GM12873 (cell line): ENCODE results near the gene RAB31.

Experiments used
- TF ChIP-seq, protein P1 (sequence below): IDR thresholded peaks from 2 replicates; pipeline ENCODE4 v1.5.1; 2012; ENCODE audit warnings: low read depth, mild to moderate bottlenecking, moderate library complexity, low read length, control low read depth; ENCODE audit not compliant: insufficient read depth; ENCODE audit errors: missing control alignments

Gene RAB31

DNA sequence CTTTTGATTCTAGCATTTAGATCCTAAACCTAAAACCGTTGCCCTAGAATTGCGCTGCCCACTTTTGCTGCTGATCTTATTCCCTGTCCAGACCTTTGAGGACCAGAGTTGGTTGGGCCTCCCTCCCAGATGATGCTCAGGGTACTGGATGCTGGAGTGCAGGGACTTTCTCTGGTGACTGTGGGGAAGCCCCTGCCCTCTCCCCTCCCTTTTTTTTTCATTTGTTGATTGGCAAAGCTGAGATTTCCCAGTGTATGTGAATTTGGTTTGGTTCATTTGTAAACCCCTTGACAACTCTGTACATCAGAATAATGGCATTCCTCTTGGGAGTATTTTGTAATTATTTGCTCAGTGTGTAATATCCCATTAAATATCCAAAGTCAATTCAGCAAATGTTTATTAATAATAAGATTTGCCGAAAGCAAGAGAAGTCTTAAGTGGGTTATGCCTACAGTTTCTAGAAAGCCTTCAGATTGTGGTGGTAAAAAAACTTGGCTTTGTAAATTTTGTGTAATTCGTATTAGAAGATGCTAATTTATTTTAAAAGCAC is 28.3 kb downstream of the RAB31 start:
- TF ChIP-seq, protein P1, sequence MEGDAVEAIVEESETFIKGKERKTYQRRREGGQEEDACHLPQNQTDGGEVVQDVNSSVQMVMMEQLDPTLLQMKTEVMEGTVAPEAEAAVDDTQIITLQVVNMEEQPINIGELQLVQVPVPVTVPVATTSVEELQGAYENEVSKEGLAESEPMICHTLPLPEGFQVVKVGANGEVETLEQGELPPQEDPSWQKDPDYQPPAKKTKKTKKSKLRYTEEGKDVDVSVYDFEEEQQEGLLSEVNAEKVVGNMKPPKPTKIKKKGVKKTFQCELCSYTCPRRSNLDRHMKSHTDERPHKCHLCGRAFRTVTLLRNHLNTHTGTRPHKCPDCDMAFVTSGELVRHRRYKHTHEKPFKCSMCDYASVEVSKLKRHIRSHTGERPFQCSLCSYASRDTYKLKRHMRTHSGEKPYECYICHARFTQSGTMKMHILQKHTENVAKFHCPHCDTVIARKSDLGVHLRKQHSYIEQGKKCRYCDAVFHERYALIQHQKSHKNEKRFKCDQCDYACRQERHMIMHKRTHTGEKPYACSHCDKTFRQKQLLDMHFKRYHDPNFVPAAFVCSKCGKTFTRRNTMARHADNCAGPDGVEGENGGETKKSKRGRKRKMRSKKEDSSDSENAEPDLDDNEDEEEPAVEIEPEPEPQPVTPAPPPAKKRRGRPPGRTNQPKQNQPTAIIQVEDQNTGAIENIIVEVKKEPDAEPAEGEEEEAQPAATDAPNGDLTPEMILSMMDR: no peak

DNA sequence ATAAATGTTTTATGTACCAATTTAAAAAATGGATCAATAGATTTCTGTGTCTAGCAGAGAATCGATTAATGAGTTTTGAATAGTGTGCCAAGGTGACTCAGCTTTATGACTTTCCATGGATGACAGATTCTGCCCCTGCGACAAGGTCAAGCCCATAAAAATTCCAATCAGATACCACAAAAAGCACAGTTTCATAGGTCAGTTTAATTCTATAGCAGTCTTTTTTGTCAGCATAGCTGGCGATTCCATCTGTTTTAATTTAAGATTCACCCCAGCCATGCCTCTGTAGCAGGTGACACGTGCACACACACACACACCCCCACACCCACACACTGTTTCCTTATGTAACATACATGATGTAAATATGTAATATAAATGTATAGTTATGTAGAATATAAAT is 28.9 kb downstream of the RAB31 start:
- TF ChIP-seq, protein P1: no peak

DNA sequence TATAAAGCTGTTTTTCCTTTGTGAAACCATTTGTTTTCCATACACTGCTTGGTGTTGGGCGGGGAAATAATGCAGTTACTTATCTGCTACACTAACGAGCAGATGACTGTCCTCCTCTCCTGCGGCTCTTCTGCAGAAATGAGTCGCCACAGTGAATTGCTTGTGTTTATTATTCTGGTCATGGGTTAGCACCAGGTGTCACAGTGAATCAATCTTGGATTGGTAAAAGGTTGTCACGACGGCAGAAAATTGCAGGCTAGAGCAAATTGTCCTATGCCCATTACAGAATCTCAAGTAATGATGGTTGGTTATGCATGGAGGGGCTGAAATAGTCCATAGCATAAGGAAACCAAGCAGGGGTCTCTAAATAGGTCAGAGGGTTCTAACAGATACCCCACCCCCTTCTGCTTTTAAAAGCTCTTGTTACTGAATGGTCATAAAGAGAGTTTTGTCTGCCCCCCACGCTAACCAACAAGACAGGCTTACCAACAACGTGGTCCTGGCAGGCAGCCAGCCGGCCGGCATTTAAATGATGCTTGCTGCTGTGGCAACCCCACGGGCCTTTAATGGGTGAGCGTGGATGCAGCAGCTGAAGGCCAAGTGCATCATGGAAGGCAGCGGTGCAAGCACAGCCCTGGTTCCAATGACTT is 29.5 kb downstream of the RAB31 start:
- TF ChIP-seq, protein P1: no peak

DNA sequence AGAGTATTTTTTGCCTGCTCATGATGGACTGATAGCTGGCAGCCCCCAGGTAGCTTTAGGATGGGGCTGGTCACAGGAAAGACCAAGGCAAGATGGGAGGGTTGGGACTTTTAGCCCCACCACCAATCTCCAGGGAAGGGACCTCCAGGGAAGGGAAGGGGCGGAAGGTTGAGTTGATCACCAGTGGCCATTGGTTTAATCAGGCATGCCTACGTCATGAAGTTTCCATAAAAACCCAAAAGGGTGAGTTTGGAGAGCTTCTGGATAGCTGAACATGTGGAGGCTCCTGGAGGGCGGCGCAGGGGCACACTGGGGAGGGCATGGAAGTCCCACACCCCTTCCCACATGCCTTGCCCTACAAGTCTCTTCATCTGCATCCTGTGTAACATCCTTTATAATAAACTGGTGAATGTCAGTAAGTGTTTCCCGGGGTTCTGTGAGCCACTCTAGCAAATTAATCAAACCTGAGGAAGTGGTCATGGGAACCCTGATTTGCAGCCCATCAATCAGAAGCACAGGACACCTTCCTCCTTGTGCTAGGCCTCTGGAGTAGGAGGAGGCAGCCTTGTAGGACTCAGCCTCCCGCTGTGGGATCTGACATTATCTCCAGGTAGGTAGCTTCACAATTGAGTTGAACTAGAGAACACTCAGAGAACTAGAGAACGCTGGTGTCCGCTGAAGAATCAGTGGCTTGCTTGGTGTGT is 30.3 kb downstream of the RAB31 start:
- TF ChIP-seq, protein P1: no peak

DNA sequence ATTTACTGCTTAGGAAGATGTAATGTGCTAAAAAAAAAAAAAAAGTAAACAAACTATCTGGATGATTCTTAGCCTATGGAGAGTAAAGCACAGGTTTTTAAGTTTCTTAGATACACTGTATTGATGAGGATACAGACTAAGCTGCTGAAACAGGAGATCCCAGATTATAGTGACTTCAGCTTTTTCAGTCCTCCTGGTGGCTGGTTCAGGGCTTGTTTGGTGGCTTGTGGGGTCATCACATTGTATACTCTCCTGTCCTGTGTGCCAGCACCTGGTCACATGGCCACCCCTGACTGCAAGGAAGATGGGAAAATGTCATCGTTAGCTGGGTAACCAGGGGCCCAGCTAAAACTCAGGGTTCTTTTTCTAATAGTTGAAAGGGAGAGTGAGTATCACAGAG is 31.4 kb downstream of the RAB31 start:
- TF ChIP-seq, protein P1: no peak

DNA sequence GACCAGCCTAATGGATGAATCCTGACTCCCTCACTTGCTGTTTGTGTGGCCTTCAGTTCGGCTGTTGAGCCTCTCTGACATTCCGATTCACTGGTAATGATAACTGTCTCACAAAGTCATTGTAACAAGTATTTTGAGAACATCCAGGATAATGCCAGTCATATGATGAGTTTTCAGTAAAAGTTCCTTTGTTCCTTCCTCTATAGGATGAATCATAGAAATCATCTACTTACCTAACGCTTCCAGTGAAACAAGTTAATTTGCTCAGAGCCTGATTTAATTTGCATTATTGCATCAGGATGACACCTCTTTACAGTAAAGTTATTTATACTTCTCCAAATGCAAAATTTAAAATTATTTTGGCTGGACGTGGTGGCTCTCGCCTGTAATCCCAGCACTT is 32.0 kb downstream of the RAB31 start:
- TF ChIP-seq, protein P1: no peak

DNA sequence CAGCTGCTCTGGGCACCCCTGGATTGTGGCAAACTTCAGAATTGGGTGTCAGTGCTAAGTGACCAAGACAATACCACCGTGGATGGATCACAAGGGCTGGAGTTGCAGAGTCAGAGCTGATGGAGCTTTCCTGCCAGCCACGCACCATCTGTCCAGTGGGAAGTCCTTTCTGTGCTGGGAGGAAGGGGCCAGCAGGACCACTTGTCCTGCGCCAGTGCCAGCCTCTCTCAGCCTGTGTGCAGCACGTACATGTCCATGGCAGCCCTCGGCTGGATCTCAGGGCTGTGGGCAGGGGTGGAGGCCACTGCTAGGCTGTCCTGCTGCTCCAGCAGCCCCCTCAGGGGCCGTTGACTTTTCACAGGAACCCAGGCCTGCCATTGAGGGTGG is 33.3 kb downstream of the RAB31 start:
- TF ChIP-seq, protein P1: no peak
